GM21360 (cell line): Measurements from ENCODE around the gene PROK1.

Experiments used
- ATAC-seq: cut with Tn5 transposase; IDR thresholded peaks from one replicate; pipeline ENCODE4 v1.9.1; 2021; ENCODE audit warnings: mild to moderate bottlenecking, moderate library complexity; ENCODE audit not compliant: unreplicated experiment

The PROK1 gene

GRCh38 chr1:110487726-110488125 is 36.8 kb downstream of the PROK1 start:
- ATAC-seq = no peak

GRCh38 chr1:110488161-110488560 is 37.2 kb downstream of the PROK1 start:
- ATAC-seq = no peak

GRCh38 chr1:110488867-110489266 is 37.9 kb downstream of the PROK1 start:
- ATAC-seq = no peak

GRCh38 chr1:110489406-110489805 is 38.5 kb downstream of the PROK1 start:
- ATAC-seq = no peak

GRCh38 chr1:110489973-110490542 is 39.1 kb downstream of the PROK1 start:
- ATAC-seq = no peak

GRCh38 chr1:110490791-110491451 is 40.0 kb downstream of the PROK1 start:
- ATAC-seq = no peak

GRCh38 chr1:110492573-110492972 is 41.6 kb downstream of the PROK1 start:
- ATAC-seq = no peak

- ATAC-seq = no peak
These were observed 42.2 kb downstream of the PROK1 start for GRCh38 chr1:110493059-110493699.

GRCh38 chr1:110494036-110494435 is 43.1 kb downstream of the PROK1 start:
- ATAC-seq = no peak

GRCh38 chr1:110494522-110495406 is 43.8 kb downstream of the PROK1 start:
- no peak for ATAC-seq

- ATAC-seq = no peak
These were observed 45.1 kb downstream of the PROK1 start for GRCh38 chr1:110495926-110496600.

- ATAC-seq = no peak
These were observed 47.3 kb downstream of the PROK1 start for GRCh38 chr1:110498270-110498669.

GRCh38 chr1:110501488-110502132 is 50.7 kb downstream of the PROK1 start:
- no peak for ATAC-seq

GRCh38 chr1:110502402-110503151 is 51.6 kb downstream of the PROK1 start:
- ATAC-seq = no peak

GRCh38 chr1:110503471-110503870 is 52.5 kb downstream of the PROK1 start:
- ATAC-seq = no peak

GRCh38 chr1:110504226-110504625 is 53.3 kb downstream of the PROK1 start:
- ATAC-seq = no peak

- ATAC-seq = no peak
These were observed 54.6 kb downstream of the PROK1 start for GRCh38 chr1:110505596-110505995.

- no peak for ATAC-seq
These were observed 55.6 kb downstream of the PROK1 start for GRCh38 chr1:110506541-110506940.
